Cardiac muscle cell (in vitro differentiated cells and primary cell): ENCODE measurements around the gene COG1. TPM values are rescaled to one million over a fixed set of nuclear protein-coding genes. Genes with fewer than 3 reads are reported as not detected.

Experiments
- DNase-seq, 2 donors: peaks; one replicate each; pipeline versions ENCODE4 v3.0.0 to v3.0.0-alpha.2; 2010 to 2017; ENCODE audit warnings: low read depth in 1 of 2, low spot score in 1 of 2
- H3K27ac ChIP-seq: fragments of 200-600 bp; sonication (generic); 2 replicates; pipeline ENCODE4 v1.5.1; 2016
- H3K27me3 ChIP-seq: fragments of 200-600 bp; sonication (generic); 2 replicates; pipeline ENCODE4 v1.6.0; 2016; ENCODE audit warnings: control low read depth
- H3K36me3 ChIP-seq: fragments of 200-600 bp; sonication (generic); 2 replicates; pipeline ENCODE4 v1.5.1; 2016; ENCODE audit warnings: control low read depth
- H3K4me1 ChIP-seq: fragments of 200-600 bp; sonication (generic); 2 replicates; pipeline ENCODE4 v1.8.1; 2017; ENCODE audit warnings: low read depth, mild to moderate bottlenecking, mixed run types
- H3K4me3 ChIP-seq: fragments of 200-600 bp; sonication (generic); 2 replicates; pipeline ENCODE4 v1.5.1; 2016; ENCODE audit warnings: mild to moderate bottlenecking
- H3K9me3 ChIP-seq: fragments of 200-600 bp; sonication (generic); 2 replicates; pipeline ENCODE4 v1.5.1; 2017; ENCODE audit warnings: low read depth, mild to moderate bottlenecking, control low read depth
- CTCF ChIP-seq: IDR thresholded peaks from 2 replicates; pipeline ENCODE4 v1.5.1; 2012; ENCODE audit warnings: low read depth, mild to moderate bottlenecking, low read length
- polyA plus RNA-seq: library from polyadenylated mRNA; unstranded; fragments of >200 nt; fragmentation: Nextera tagmentation; extraction: Ambion mirVana; gene quantifications from 2 replicates; pipeline ENCODE4 v1.2.1, GENCODE V29; 2016
- total RNA-seq: library from RNA; depleted of rRNA; stranded (reverse); fragments of >200 nt; gene quantifications from 2 replicates; pipeline ENCODE4 v1.2.3, GENCODE V29; 2016

COG1 gene
- total and polyA plus RNA-seq, 2 experiments from 2014 or later, result 37.9 to 42.4 TPM

GRCh38 chr17:73151916-73152632, 40.8 kb upstream of the COG1 start:
- TF ChIP-seq CTCF, result no peak
- Histone ChIP-seq H3K36me3 (no peaks in the 10 kb centered on the region), H3K27me3 (no peaks in the 10 kb centered on the region), H3K4me3 (no peak overlapping the region), H3K4me1 (peaks cover 17% of the 10 kb centered on the region), H3K27ac (no peak overlapping the region), H3K9me3 (no peaks in the 10 kb centered on the region)
- no peak for DNase-seq

GRCh38 chr17:73155410-73156165, 37.3 kb upstream of the COG1 start:
- DNase-seq, result no peak
- H3K27me3 ChIP-seq, result no peaks in the 10 kb centered on the region
- no peak overlapping the region for H3K4me3 ChIP-seq
- no peaks in the 10 kb centered on the region for H3K9me3 ChIP-seq
- H3K27ac ChIP-seq, result no peak overlapping the region
- peaks cover 24% of the 10 kb centered on the region for H3K4me1 ChIP-seq
- TF ChIP-seq CTCF, result no peak
- H3K36me3 ChIP-seq, result no peaks in the 10 kb centered on the region

GRCh38 chr17:73156166-73156840, 36.6 kb upstream of the COG1 start:
- Histone ChIP-seq H3K27ac (peak overlapping the region; percentile 79), H3K4me3 (no peak overlapping the region), H3K27me3 (no peaks in the 10 kb centered on the region), H3K9me3 (no peaks in the 10 kb centered on the region), H3K36me3 (no peaks in the 10 kb centered on the region), H3K4me1 (peaks cover 24% of the 10 kb centered on the region)
- DNase-seq, result peak; percentile 82 to 85
- TF ChIP-seq CTCF, result peak; percentile 90

- Histone ChIP-seq H3K27ac (peak overlapping the region; percentile 79), H3K27me3 (no peaks in the 10 kb centered on the region), H3K4me3 (no peak overlapping the region), H3K9me3 (no peaks in the 10 kb centered on the region), H3K36me3 (no peaks in the 10 kb centered on the region), H3K4me1 (peaks cover 24% of the 10 kb centered on the region)
- no peak for TF ChIP-seq CTCF
- DNase-seq, result no peak
Observed at GRCh38 chr17:73156887-73157520, 35.9 kb upstream of the COG1 start.

- Histone ChIP-seq H3K27me3 (no peaks in the 10 kb centered on the region), H3K4me1 (peaks cover 24% of the 10 kb centered on the region), H3K27ac (peak overlapping the region; percentile 79), H3K4me3 (no peak overlapping the region), H3K36me3 (no peaks in the 10 kb centered on the region), H3K9me3 (no peaks in the 10 kb centered on the region)
- TF ChIP-seq CTCF, result no peak
- peak in 1 of 2 donors; percentile 61 for DNase-seq
Observed at GRCh38 chr17:73157521-73157890, 35.3 kb upstream of the COG1 start.
